ENCODE results near the gene CTR9. TPM values are rescaled to one million over a fixed set of nuclear protein-coding genes. Genes with fewer than 3 reads are reported as not detected.

The CTR9 gene
- total RNA-seq, 1 experiment from 2014 or later = 32.7 TPM

DNA sequence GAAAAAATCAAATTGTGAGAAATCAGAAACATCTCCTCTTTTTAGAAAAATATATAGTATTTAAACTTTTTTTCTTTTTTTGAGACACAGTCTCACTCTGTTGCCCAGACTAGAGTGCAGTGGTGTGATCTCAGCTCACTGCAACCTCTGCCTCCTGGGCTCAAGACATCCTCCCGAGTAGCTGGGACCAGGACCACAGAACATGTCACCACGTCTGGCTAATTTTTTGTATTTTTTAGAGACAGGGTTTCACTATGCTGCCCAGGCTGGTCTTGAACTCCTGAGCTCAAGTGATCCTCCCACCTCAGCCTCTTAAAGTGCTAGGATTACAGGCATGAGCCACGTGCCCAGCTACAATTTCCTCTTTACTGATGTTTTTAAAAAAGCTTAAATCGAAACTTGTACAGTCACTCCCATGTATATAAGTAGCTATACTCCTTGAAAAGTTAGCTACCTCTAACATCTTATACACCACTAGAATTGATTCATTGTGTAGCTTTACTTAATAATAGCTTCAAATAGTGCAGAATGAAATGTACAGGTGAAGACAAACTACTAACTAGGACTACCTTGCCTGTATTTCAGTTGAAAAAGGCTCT is 47.4 kb downstream of the CTR9 start:
- ChIA-PET CTCF (interaction anchor here (1.2 to 1.7 kb wide), 2 partner anchors 28 to 230 kb away, joined by 4 read pairs; no protein-coding TSS in a partner anchor), POLR2A (interaction anchor here (1.0 to 1.8 kb wide), 2 partner anchors 11 to 60 kb away, joined by 3 to 12 read pairs; partner anchors contain the start of genes EIF4G2 and ZBED5)
- Mint-ChIP-seq H3K4me1 (no peaks in the 10 kb centered on the region), H3K4me3 (no peak overlapping the region), H3K9me3 (no peaks in the 10 kb centered on the region), H3K27ac (no peak overlapping the region; the same call in 1 of the 2 replicates), H3K36me3 (peaks cover 72% of the 10 kb centered on the region), H3K27me3 (ENCODE audit: low read depth) (no peaks in the 10 kb centered on the region)
- no peak for TF ChIP-seq CBFB (CRISPR knock-in tag; IDR thresholded peaks at IDR 0.05; ENCODE audit: low read depth)
- ATAC-seq = no peak
- no peak for DNase-seq (ENCODE audit: low spot score)

DNA sequence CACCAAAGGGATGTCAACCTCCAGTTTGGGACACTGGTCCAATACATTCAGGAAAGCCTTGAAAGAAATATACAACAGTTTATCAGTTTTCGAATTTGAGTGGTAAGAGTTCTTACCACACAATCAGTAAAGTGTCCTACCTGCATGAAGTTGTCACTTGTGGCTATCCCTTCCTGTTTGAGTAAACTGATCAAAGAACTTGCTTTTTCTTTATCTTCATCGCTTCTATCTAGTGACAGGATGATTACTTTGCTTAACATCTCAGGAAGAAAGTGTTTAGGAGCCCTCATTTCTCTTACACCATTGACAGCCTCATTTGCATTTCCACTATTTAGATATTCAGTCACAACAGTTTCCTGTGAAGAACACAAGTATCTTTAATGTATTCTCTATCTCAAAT is 49.2 kb downstream of the CTR9 start:
- POLR2A ChIA-PET = interaction anchor here (2.2 kb wide), 1 partner anchor 8 kb away, joined by 10 read pairs; the partner anchor contains the start of gene EIF4G2
- H3K36me3 Mint-ChIP-seq = peaks cover 90% of the 10 kb centered on the region
- H3K4me3 Mint-ChIP-seq = no peak overlapping the region
- H3K27me3 Mint-ChIP-seq (ENCODE audit: low read depth) = no peaks in the 10 kb centered on the region
- no peak for TF ChIP-seq ESRRA (CRISPR knock-in tag; IDR thresholded peaks at IDR 0.05; ENCODE audit: borderline replicate concordance)
- no peak for TF ChIP-seq ATF1 (CRISPR knock-in tag; IDR thresholded peaks at IDR 0.05)
- no peak for TF ChIP-seq HMGA2 (CRISPR knock-in tag; IDR thresholded peaks at IDR 0.05)
- TF ChIP-seq OVOL2 (CRISPR knock-in tag; IDR thresholded peaks at IDR 0.05; ENCODE audit: borderline replicate concordance) = no peak
- TF ChIP-seq ZNF416 (CRISPR knock-in tag; IDR thresholded peaks at IDR 0.05) = no peak
- no peak for TF ChIP-seq KAT7 (CRISPR knock-in tag; IDR thresholded peaks at IDR 0.05; ENCODE audit: borderline replicate concordance)
- TF ChIP-seq, protein P1, sequence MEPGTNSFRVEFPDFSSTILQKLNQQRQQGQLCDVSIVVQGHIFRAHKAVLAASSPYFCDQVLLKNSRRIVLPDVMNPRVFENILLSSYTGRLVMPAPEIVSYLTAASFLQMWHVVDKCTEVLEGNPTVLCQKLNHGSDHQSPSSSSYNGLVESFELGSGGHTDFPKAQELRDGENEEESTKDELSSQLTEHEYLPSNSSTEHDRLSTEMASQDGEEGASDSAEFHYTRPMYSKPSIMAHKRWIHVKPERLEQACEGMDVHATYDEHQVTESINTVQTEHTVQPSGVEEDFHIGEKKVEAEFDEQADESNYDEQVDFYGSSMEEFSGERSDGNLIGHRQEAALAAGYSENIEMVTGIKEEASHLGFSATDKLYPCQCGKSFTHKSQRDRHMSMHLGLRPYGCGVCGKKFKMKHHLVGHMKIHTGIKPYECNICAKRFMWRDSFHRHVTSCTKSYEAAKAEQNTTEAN (CRISPR knock-in tag; IDR thresholded peaks at IDR 0.05) = no peak
- TF ChIP-seq, protein P2, sequence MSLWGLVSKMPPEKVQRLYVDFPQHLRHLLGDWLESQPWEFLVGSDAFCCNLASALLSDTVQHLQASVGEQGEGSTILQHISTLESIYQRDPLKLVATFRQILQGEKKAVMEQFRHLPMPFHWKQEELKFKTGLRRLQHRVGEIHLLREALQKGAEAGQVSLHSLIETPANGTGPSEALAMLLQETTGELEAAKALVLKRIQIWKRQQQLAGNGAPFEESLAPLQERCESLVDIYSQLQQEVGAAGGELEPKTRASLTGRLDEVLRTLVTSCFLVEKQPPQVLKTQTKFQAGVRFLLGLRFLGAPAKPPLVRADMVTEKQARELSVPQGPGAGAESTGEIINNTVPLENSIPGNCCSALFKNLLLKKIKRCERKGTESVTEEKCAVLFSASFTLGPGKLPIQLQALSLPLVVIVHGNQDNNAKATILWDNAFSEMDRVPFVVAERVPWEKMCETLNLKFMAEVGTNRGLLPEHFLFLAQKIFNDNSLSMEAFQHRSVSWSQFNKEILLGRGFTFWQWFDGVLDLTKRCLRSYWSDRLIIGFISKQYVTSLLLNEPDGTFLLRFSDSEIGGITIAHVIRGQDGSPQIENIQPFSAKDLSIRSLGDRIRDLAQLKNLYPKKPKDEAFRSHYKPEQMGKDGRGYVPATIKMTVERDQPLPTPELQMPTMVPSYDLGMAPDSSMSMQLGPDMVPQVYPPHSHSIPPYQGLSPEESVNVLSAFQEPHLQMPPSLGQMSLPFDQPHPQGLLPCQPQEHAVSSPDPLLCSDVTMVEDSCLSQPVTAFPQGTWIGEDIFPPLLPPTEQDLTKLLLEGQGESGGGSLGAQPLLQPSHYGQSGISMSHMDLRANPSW (CRISPR knock-in tag; conservative IDR thresholded peaks at IDR 0.05; ENCODE audit: low read depth) = no peak
- TF ChIP-seq, protein P3, sequence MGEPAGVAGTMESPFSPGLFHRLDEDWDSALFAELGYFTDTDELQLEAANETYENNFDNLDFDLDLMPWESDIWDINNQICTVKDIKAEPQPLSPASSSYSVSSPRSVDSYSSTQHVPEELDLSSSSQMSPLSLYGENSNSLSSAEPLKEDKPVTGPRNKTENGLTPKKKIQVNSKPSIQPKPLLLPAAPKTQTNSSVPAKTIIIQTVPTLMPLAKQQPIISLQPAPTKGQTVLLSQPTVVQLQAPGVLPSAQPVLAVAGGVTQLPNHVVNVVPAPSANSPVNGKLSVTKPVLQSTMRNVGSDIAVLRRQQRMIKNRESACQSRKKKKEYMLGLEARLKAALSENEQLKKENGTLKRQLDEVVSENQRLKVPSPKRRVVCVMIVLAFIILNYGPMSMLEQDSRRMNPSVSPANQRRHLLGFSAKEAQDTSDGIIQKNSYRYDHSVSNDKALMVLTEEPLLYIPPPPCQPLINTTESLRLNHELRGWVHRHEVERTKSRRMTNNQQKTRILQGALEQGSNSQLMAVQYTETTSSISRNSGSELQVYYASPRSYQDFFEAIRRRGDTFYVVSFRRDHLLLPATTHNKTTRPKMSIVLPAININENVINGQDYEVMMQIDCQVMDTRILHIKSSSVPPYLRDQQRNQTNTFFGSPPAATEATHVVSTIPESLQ (CRISPR knock-in tag; IDR thresholded peaks at IDR 0.05) = no peak
- TF ChIP-seq TEAD1 (CRISPR knock-in tag; IDR thresholded peaks at IDR 0.05) = no peak
- TF ChIP-seq, protein P4, sequence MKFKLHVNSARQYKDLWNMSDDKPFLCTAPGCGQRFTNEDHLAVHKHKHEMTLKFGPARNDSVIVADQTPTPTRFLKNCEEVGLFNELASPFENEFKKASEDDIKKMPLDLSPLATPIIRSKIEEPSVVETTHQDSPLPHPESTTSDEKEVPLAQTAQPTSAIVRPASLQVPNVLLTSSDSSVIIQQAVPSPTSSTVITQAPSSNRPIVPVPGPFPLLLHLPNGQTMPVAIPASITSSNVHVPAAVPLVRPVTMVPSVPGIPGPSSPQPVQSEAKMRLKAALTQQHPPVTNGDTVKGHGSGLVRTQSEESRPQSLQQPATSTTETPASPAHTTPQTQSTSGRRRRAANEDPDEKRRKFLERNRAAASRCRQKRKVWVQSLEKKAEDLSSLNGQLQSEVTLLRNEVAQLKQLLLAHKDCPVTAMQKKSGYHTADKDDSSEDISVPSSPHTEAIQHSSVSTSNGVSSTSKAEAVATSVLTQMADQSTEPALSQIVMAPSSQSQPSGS (CRISPR knock-in tag; IDR thresholded peaks at IDR 0.05; ENCODE audit: borderline replicate concordance, low read depth) = no peak
- TF ChIP-seq NR2C2 (CRISPR knock-in tag; IDR thresholded peaks at IDR 0.05) = no peak
- no peak for DNase-seq (ENCODE audit: low spot score)
- CTCF ChIA-PET = no interaction called here
- 0 out of 2 replicates have a peak, but pooled peaks cover 3% of the 10 kb centered on the region for H3K4me1 Mint-ChIP-seq
- ATAC-seq = no peak
- H3K27ac Mint-ChIP-seq = no peak overlapping the region
- no peaks in the 10 kb centered on the region for H3K9me3 Mint-ChIP-seq

DNA sequence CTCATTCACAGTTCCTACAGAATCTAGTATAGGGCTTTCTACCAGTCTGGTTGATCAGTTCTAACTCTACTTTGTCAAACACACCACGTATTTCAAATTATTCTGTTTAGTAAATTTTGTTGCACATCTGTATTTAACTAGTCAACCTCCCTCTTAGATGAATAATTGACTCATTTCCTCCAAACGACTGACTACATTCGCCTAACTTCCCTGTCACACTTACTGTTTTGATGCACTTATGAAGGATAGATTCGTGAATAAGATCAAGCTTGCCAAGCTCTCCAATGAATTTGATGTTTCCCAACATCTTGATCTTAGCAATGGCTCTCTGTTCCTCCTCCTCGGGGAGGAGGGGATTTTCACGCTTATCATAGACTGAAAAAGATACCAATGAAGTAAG is 52.6 kb downstream of the CTR9 start:
- CTCF ChIA-PET = interaction anchor here (0.5 to 2.8 kb wide), 4 partner anchors 11 to 224 kb away, joined by 3 to 10 read pairs (median 4); no protein-coding TSS in a partner anchor
- no peak overlapping the region for H3K4me3 Mint-ChIP-seq
- ATAC-seq (no peak), DNase-seq (ENCODE audit: low spot score) (no peak)
- POLR2A ChIA-PET = interaction anchor here (1.2 to 1.4 kb wide), 2 partner anchors 13 to 55 kb away, joined by 3 to 4 read pairs; partner anchors contain the start of gene ZBED5
- no peaks in the 10 kb centered on the region for H3K27me3 Mint-ChIP-seq (ENCODE audit: low read depth)
- H3K4me1 Mint-ChIP-seq = peaks cover 18% of the 10 kb centered on the region
- peak overlapping the region; percentile 6; the same call in 1 of the 2 replicates for H3K27ac Mint-ChIP-seq
- H3K9me3 Mint-ChIP-seq = no peaks in the 10 kb centered on the region
- H3K36me3 Mint-ChIP-seq = peaks cover 93% of the 10 kb centered on the region
- TF ChIP-seq, protein P5, sequence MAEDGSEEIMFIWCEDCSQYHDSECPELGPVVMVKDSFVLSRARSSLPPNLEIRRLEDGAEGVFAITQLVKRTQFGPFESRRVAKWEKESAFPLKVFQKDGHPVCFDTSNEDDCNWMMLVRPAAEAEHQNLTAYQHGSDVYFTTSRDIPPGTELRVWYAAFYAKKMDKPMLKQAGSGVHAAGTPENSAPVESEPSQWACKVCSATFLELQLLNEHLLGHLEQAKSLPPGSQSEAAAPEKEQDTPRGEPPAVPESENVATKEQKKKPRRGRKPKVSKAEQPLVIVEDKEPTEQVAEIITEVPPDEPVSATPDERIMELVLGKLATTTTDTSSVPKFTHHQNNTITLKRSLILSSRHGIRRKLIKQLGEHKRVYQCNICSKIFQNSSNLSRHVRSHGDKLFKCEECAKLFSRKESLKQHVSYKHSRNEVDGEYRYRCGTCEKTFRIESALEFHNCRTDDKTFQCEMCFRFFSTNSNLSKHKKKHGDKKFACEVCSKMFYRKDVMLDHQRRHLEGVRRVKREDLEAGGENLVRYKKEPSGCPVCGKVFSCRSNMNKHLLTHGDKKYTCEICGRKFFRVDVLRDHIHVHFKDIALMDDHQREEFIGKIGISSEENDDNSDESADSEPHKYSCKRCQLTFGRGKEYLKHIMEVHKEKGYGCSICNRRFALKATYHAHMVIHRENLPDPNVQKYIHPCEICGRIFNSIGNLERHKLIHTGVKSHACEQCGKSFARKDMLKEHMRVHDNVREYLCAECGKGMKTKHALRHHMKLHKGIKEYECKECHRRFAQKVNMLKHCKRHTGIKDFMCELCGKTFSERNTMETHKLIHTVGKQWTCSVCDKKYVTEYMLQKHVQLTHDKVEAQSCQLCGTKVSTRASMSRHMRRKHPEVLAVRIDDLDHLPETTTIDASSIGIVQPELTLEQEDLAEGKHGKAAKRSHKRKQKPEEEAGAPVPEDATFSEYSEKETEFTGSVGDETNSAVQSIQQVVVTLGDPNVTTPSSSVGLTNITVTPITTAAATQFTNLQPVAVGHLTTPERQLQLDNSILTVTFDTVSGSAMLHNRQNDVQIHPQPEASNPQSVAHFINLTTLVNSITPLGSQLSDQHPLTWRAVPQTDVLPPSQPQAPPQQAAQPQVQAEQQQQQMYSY (CRISPR knock-in tag; IDR thresholded peaks at IDR 0.05) = no peak
- TF ChIP-seq SOX15 (CRISPR knock-in tag; IDR thresholded peaks at IDR 0.05) (no peak), ZNF317 (CRISPR knock-in tag; IDR thresholded peaks at IDR 0.05; ENCODE audit: borderline replicate concordance, low read depth) (no peak), CREM (CRISPR knock-in tag; IDR thresholded peaks at IDR 0.05) (no peak)
- TF ChIP-seq, protein P6, sequence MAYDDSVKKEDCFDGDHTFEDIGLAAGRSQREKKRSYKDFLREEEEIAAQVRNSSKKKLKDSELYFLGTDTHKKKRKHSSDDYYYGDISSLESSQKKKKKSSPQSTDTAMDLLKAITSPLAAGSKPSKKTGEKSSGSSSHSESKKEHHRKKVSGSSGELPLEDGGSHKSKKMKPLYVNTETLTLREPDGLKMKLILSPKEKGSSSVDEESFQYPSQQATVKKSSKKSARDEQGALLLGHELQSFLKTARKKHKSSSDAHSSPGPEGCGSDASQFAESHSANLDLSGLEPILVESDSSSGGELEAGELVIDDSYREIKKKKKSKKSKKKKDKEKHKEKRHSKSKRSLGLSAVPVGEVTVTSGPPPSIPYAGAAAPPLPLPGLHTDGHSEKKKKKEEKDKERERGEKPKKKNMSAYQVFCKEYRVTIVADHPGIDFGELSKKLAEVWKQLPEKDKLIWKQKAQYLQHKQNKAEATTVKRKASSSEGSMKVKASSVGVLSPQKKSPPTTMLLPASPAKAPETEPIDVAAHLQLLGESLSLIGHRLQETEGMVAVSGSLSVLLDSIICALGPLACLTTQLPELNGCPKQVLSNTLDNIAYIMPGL (CRISPR knock-in tag; IDR thresholded peaks at IDR 0.05) = no peak
